GM18505 (cell line): ENCODE measurements around the gene AKT1S1.
"Not testable (repeated sequence)": the region's sequence is repeated elsewhere in the genome, so short reads cannot be mapped to it uniquely, and the experiment has no call there.

Source experiments
- ATAC-seq: cut with Tn5 transposase; IDR thresholded peaks from one replicate; pipeline ENCODE4 v1.9.1; 2021; ENCODE audit not compliant: unreplicated experiment
- POLR2A ChIP-seq: IDR thresholded peaks from 4 replicates; pipeline ENCODE4 v1.6.1; 2011; ENCODE audit warnings: borderline replicate concordance; ENCODE audit not compliant: insufficient read depth, insufficient read length; ENCODE audit errors: extremely low read depth

AKT1S1 gene

DNA sequence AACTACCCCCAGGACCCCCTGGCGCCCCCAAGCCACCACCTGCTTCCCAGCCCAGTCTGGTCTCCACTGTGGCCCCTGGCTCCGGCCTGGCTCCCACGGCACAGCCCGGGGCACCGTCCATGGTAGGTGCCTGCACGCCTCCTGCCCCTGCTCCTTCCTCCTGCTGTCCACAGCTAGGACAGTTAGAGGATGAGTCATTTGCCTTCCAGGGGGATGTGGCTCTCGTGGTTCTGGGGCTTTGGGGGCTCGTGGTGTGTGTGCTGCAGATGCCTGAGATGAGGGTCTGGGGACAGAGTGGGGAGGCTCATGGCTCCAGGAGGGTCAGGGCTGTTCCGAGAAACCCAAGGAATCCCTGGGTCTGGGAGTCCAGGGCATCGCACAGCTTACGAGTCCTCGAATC is 46.4 kb downstream of the AKT1S1 start:
- TF ChIP-seq POLR2A: no peak
- ATAC-seq: no peak

- TF ChIP-seq POLR2A: no peak
- ATAC-seq: no peak
Measured at GRCh38 chr19:49829721-49830120, 47.4 kb downstream of the AKT1S1 start.

DNA sequence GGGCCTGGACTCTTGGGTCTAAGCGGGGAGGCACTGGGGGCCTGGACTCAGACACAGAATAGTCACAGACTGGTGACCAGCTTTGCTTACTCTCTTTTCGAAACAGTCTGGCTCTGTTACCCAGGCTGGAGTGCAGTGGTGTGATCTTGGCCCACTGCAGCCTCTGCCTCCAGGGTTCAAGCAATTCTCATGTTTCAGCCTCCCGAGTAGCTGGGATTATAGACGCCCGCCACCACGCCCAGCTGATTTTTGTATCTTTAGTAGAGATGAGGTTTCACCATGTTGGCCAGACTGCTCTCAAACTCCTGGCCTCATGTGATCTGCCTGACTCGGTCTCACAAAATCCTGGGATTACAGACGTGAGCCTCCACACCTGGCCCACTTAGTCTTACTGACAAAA is 48.0 kb downstream of the AKT1S1 start:
- no peak for TF ChIP-seq POLR2A
- no peak for ATAC-seq

DNA sequence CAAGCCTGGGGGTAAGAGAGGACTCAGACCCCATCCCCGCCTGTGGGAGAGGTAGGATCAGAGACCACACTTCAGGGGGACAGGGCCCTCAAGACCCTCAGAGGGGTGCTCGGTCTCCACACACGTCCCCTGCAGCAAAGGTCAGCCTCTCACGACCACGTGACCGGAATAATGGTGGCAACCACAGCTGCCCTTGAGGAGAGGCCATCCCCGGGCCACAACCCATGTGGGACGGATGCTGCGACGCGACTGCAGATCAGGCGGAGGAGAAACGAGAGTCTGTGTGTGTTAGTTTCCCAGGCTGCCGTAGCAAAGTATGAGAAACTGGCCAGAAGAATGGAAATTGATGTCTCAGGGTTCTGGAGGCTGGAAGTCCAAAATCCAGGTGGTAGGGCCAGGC is 50.1 kb downstream of the AKT1S1 start:
- ATAC-seq: no peak
- no peak for TF ChIP-seq POLR2A

GRCh38 chr19:49824662-49825061 is 52.5 kb downstream of the AKT1S1 start:
- no peak for TF ChIP-seq POLR2A
- no peak for ATAC-seq

DNA sequence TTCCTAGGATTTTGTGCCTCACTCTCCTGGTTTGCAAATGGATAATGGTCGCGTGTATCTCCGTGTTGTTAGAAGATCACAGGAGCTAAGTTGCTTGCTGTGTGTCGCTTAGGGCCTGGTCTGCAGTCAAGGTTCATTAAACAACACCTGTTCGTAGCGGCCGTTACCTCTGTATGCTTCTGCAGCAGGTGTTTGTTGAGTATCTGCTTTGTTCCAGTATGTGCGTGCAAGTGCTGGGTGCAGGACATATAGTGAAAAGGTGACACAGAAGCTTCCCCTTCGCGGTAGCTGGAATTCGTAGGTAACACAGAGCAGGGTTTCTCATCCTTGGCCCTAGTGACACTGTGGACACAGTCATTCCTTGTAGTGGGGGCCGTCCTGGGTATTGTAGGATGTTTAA is 53.7 kb downstream of the AKT1S1 start:
- no peak for ATAC-seq
- no peak for TF ChIP-seq POLR2A

DNA sequence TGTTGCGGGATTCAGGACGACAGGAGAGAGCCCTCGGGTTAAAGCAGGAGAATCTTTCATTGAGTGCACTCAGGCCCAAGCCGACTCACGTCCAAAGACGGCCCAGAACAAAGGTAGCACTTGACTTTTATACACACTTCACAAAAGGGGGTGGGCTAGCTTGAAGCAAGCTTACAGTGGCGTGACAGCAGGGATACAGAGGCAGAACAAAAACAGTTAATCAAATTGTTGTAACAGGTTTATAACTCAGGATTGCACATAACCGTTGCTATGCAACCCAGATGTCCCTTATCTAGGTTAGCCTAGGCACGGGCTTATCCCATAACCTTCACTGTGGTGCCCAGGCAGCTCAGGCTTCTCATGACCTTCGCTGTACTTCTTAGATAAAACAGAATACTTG is 57.0 kb downstream of the AKT1S1 start:
- no peak for ATAC-seq
- no peak for TF ChIP-seq POLR2A

GRCh38 chr19:49819452-49820115 is 57.6 kb downstream of the AKT1S1 start:
- not testable (repeated sequence) for ATAC-seq
